Small intestine (tissue), 7 donors: ENCODE results near the gene GMDS. TPM values are rescaled to one million over a fixed set of nuclear protein-coding genes. Genes with fewer than 3 reads are reported as not detected.

Source experiments
- DNase-seq, 2 donors: peaks; one replicate each; pipeline versions ENCODE4 v3.0.0 to v3.0.0-alpha.2; 2013
- FAIRE-seq: peaks from 2 replicates; lab custom pipeline; 2012; peaks lifted over from hg19 to GRCh38; lab: Jason Lieb, UNC
- H3K27ac ChIP-seq, 3 donors: one replicate each; pipeline ENCODE4 v1.5.1; 2013; ENCODE audit warnings: low read length in 2 of 3, mild to moderate bottlenecking in 2 of 3, control low read depth in 1 of 3, inconsistent platforms in 1 of 3, low read depth in 1 of 3, moderate library complexity in 1 of 3
- H3K27me3 ChIP-seq, 3 donors: one replicate each; pipeline ENCODE4 v1.6.1; 2013; ENCODE audit warnings: low read length in 3 of 3, inconsistent platforms in 1 of 3; ENCODE audit not compliant: control insufficient read depth in 3 of 3, insufficient read depth in 3 of 3
- H3K36me3 ChIP-seq, 3 donors: one replicate each; pipeline ENCODE4 v1.6.1; 2013; ENCODE audit warnings: low read length in 3 of 3, inconsistent platforms in 1 of 3, low read depth in 1 of 3, mild to moderate bottlenecking in 1 of 3, moderate library complexity in 1 of 3; ENCODE audit not compliant: control insufficient read depth in 3 of 3, insufficient read depth in 2 of 3
- H3K4me1 ChIP-seq, 3 donors: one replicate each; pipeline ENCODE4 v1.6.1; 2013; ENCODE audit warnings: low read length in 2 of 3, inconsistent platforms in 1 of 3, low read depth in 1 of 3, mild to moderate bottlenecking in 1 of 3, moderate library complexity in 1 of 3; ENCODE audit not compliant: control insufficient read depth in 3 of 3, insufficient read depth in 2 of 3
- H3K4me3 ChIP-seq, 3 donors: one replicate each; pipeline ENCODE4 v1.5.1; 2013; ENCODE audit warnings: low read length in 3 of 3, control low read depth in 1 of 3, inconsistent platforms in 1 of 3, low read depth in 1 of 3, mild to moderate bottlenecking in 1 of 3, moderate library complexity in 1 of 3
- H3K9me3 ChIP-seq, 2 donors: one replicate each; pipeline ENCODE4 v1.6.1; 2013; ENCODE audit warnings: low read depth in 1 of 2, low read length in 1 of 2; ENCODE audit not compliant: control insufficient read depth in 2 of 2, insufficient read depth in 1 of 2
- WGBS, 3 donors: extraction: QIAGEN DNeasy Blood & Tissue Kit; methylation state at CpG; one replicate each; pipeline ENCODE4 v1.1.7; 2013; 5-methylcytosine and 5-hydroxymethylcytosine counted together
- polyA plus RNA-seq, 4 donors: library from polyadenylated mRNA; stranded (reverse) in 3 of 4; unstranded in 1 of 4; fragments of 200-250 nt in 3 of 4; fragments of 120-200 nt in 1 of 4; gene quantifications; one replicate each; pipeline versions ENCODE4 v1.2.1 to v1.2.3, GENCODE V29; 2013
- donor health status: healthy with polysubstance abuse.
- donor health status: control.
- donor health status: control.
- donor health status: Bipolar disorder and iron deficiency.
- donor health status: healthy.

Gene GMDS
- polyA plus RNA-seq, 4 donors: 64.5 to 243 (median 200) TPM

- Histone ChIP-seq H3K36me3 (peaks cover 0 to 11% (median 5%) of the 10 kb centered on the region in 3 donors), H3K27me3 (no peaks in the 10 kb centered on the region), H3K4me1 (no peaks in the 10 kb centered on the region), H3K27ac (no peak overlapping the region), H3K4me3 (no peak overlapping the region), H3K9me3 (peaks cover 0 to 3% of the 10 kb centered on the region in 2 donors)
- DNase-seq (no peak), FAIRE-seq (no peak)
- WGBS, 3 donors: 59 to 80% (median 78%) methylated on average over 2 of the region's 2 CpGs
Measured at GRCh38 chr6:1930356-1930755, 315.0 kb downstream of the GMDS start.

GRCh38 chr6:1929931-1930330, 315.5 kb downstream of the GMDS start:
- H3K36me3 ChIP-seq: peaks cover 0 to 11% (median 5%) of the 10 kb centered on the region in 3 donors
- 90 to 91% (median 91%) methylated on average over 9 of the region's 9 CpGs for WGBS, 3 donors
- no peak overlapping the region for H3K27ac ChIP-seq
- no peaks in the 10 kb centered on the region for H3K27me3 ChIP-seq
- DNase-seq: no peak
- no peak for FAIRE-seq
- no peak overlapping the region for H3K4me3 ChIP-seq
- peaks cover 0 to 3% of the 10 kb centered on the region in 2 donors for H3K9me3 ChIP-seq
- H3K4me1 ChIP-seq: no peaks in the 10 kb centered on the region

- H3K27ac ChIP-seq: no peak overlapping the region
- 89 to 95% (median 93%) methylated on average over 10 of the region's 10 CpGs for WGBS, 3 donors
- DNase-seq (no peak), FAIRE-seq (no peak)
- H3K4me1 ChIP-seq: no peaks in the 10 kb centered on the region
- H3K27me3 ChIP-seq: no peaks in the 10 kb centered on the region
- peaks cover 0 to 13% (median 5%) of the 10 kb centered on the region in 3 donors for H3K36me3 ChIP-seq
- no peaks in the 10 kb centered on the region for H3K9me3 ChIP-seq
- H3K4me3 ChIP-seq: no peak overlapping the region
Measured at GRCh38 chr6:1925743-1926430, 319.5 kb downstream of the GMDS start.

GRCh38 chr6:1923449-1923848, 322.0 kb downstream of the GMDS start:
- 92 to 97% (median 95%) methylated on average over 14 of the region's 14 CpGs for WGBS, 3 donors

GRCh38 chr6:1917626-1918371, 327.6 kb downstream of the GMDS start:
- FAIRE-seq (no peak), DNase-seq (peak in 1 of 2 donors; percentile 31)
- WGBS, 3 donors: 71 to 76% (median 71%) methylated on average over 9 of the region's 9 CpGs
- Histone ChIP-seq H3K36me3 (peaks cover 0 to 13% (median 2%) of the 10 kb centered on the region in 3 donors), H3K27me3 (no peaks in the 10 kb centered on the region), H3K4me1 (no peaks in the 10 kb centered on the region), H3K27ac (no peak overlapping the region), H3K9me3 (no peaks in the 10 kb centered on the region), H3K4me3 (no peak overlapping the region)

More at GRCh38 chr6:1923449-1923848, 322.0 kb downstream of the GMDS start:
- no peaks in the 10 kb centered on the region for H3K4me1 ChIP-seq
- DNase-seq (no peak), FAIRE-seq (no peak)
- no peaks in the 10 kb centered on the region for H3K27me3 ChIP-seq
- no peaks in the 10 kb centered on the region for H3K9me3 ChIP-seq
- no peak overlapping the region for H3K27ac ChIP-seq
- H3K4me3 ChIP-seq: no peak overlapping the region
- H3K36me3 ChIP-seq: peaks cover 0 to 11% (median 2%) of the 10 kb centered on the region in 3 donors

- Histone ChIP-seq H3K4me1 (no peaks in the 10 kb centered on the region), H3K4me3 (no peak overlapping the region), H3K27me3 (no peaks in the 10 kb centered on the region), H3K36me3 (peaks cover 0 to 13% (median 2%) of the 10 kb centered on the region in 3 donors), H3K27ac (no peak overlapping the region), H3K9me3 (no peaks in the 10 kb centered on the region)
- 81 to 86% (median 86%) methylated on average over 8 of the region's 8 CpGs for WGBS, 3 donors
- DNase-seq: no peak
- FAIRE-seq: no peak
Measured at GRCh38 chr6:1916334-1917070, 328.9 kb downstream of the GMDS start.

- DNase-seq: no peak
- H3K27me3 ChIP-seq: no peaks in the 10 kb centered on the region
- peaks cover 0 to 13% (median under 1%) of the 10 kb centered on the region in 3 donors for H3K36me3 ChIP-seq
- H3K4me3 ChIP-seq: no peak overlapping the region
- no peaks in the 10 kb centered on the region for H3K9me3 ChIP-seq
- no peak overlapping the region for H3K27ac ChIP-seq
- no peaks in the 10 kb centered on the region for H3K4me1 ChIP-seq
- no peak for FAIRE-seq
- WGBS, 3 donors: 95 to 97% (median 95%) methylated on average over 9 of the region's 9 CpGs
Measured at GRCh38 chr6:1915226-1915625, 330.2 kb downstream of the GMDS start.

- Histone ChIP-seq H3K9me3 (no peaks in the 10 kb centered on the region), H3K4me3 (no peak overlapping the region), H3K36me3 (peaks cover 0 to 13% (median 0%) of the 10 kb centered on the region in 3 donors), H3K4me1 (no peaks in the 10 kb centered on the region), H3K27ac (no peak overlapping the region), H3K27me3 (no peaks in the 10 kb centered on the region)
- FAIRE-seq (no peak), DNase-seq (no peak)
- WGBS, 3 donors: 78 to 92% (median 83%) methylated on average over 3 of the region's 3 CpGs
Measured at GRCh38 chr6:1913577-1913976, 331.8 kb downstream of the GMDS start.
